Panc1 (cell line): ENCODE measurements around the gene PITRM1. TPM values are rescaled to one million over a fixed set of nuclear protein-coding genes. Genes with fewer than 3 reads are reported as not detected.
A peak's percentile ranks its signal among the peaks of the same experiment; 100 is the strongest.
"Not testable (repeated sequence)": the region's sequence is repeated elsewhere in the genome, so short reads cannot be mapped to it uniquely, and the experiment has no call there.

Experiments used
- ATAC-seq: fragments of 200-7000 bp; cut with Tn5 transposase; 2 replicates; pipeline ENCODE4 v1.9.1; 2020; ENCODE audit warnings: mild to moderate bottlenecking, moderate library complexity
- BruUV-seq: library from RNA; stranded (reverse); fragments of 400-500 nt; replicated peaks from 2 replicates; lab custom pipeline; 2021; lab: Mats Ljungman, UMichigan
- CTCF ChIA-PET: fragments of 300-600 bp; sonication (Branson Sonifier 250); formaldehyde crosslinking; loops from one replicate; lab custom pipeline; 2022; ENCODE audit warnings: antibody characterized with exemption; lab: Charles Lee
- POLR2A ChIA-PET: fragments of 300-600 bp; sonication (Branson Sonifier 250); formaldehyde crosslinking; loops from one replicate; lab custom pipeline; 2022; ENCODE audit warnings: antibody characterized with exemption; lab: Charles Lee
- DNase-seq: peaks from one replicate; pipeline ENCODE4 v3.0.0-alpha.2; 2010; ENCODE audit warnings: low read depth, low spot score
- H3K27ac ChIP-seq: 2 replicates; pipeline ENCODE4 v1.5.1; 2011; ENCODE audit warnings: mild to moderate bottlenecking, low read length, inconsistent platforms
- H3K27me3 ChIP-seq: fragments of 200-500 bp; sonication (Bioruptor generic); 2 replicates; pipeline ENCODE4 v1.6.0; 2014; ENCODE audit warnings: low read length, inconsistent platforms; ENCODE audit not compliant: control insufficient read depth, insufficient read depth
- H3K36me3 ChIP-seq: fragments of 200-500 bp; sonication (Bioruptor generic); 2 replicates; pipeline ENCODE4 v1.5.1; 2014; ENCODE audit warnings: inconsistent platforms, mild to moderate bottlenecking, low read length, moderate library complexity; ENCODE audit not compliant: control insufficient read depth, insufficient read depth
- H3K4me1 ChIP-seq: 2 replicates; pipeline ENCODE4 v1.5.1; 2011; ENCODE audit warnings: inconsistent platforms, mild to moderate bottlenecking, low read length, moderate library complexity; ENCODE audit not compliant: control insufficient read depth, insufficient read depth
- H3K4me3 ChIP-seq, 2 experiments: 2 replicates each; pipeline ENCODE4 v1.5.1; 2011 to 2012; ENCODE audit warnings: low read depth in 2 of 2, low read length in 2 of 2, mild to moderate bottlenecking in 2 of 2, inconsistent platforms in 1 of 2, moderate library complexity in 1 of 2
- H3K9me3 ChIP-seq: fragments of 200-500 bp; sonication (Bioruptor generic); 2 replicates; pipeline ENCODE4 v1.5.1; 2014; ENCODE audit warnings: low read depth, mild to moderate bottlenecking, inconsistent platforms, low read length, moderate library complexity; ENCODE audit not compliant: control insufficient read depth, insufficient read depth
- POLR2AphosphoS5 ChIP-seq: IDR thresholded peaks from 2 replicates; pipeline ENCODE4 v1.6.1; 2012; ENCODE audit warnings: mild to moderate bottlenecking, low read depth, low read length, moderate library complexity
- SIN3A ChIP-seq: IDR thresholded peaks from 2 replicates; pipeline ENCODE4 v1.6.1; 2012; ENCODE audit warnings: low read depth, mild to moderate bottlenecking, low read length, moderate library complexity, borderline replicate concordance; ENCODE audit not compliant: insufficient read depth
- TCF7L2 ChIP-seq: IDR thresholded peaks from 2 replicates; pipeline ENCODE4 v1.6.1; 2011; ENCODE audit warnings: mild to moderate bottlenecking, low read depth, low read length, inconsistent platforms
- in situ Hi-C: cut with HindIII; loops from 2 replicates; pipeline ENCODE4 v1.10.0; 2016; ENCODE audit warnings: low sequenced_read_pairs, low pct_unique_long_range_greater_than_20kb
- intact Hi-C: fragments of 100-400 bp; cut with micrococcal nuclease; formaldehyde crosslinking; loops from one replicate; pipeline ENCODE4 v1.10.0; 2022; ENCODE audit not compliant: unreplicated experiment
- total RNA-seq: library from RNA; stranded (reverse); gene quantifications from one replicate; pipeline ENCODE4 v1.2.1, GENCODE V29; 2021; ENCODE audit not compliant: unreplicated experiment
- TF ChIP-seq, protein P1 (sequence below): fragments of 450-650 bp; IDR thresholded peaks from 2 replicates; pipeline ENCODE4 v1.5.1; 2017; ENCODE audit warnings: mild to moderate bottlenecking
- TF ChIP-seq, protein P2 (sequence below), 2 experiments: IDR thresholded peaks; 2 replicates each; pipeline ENCODE4 v1.6.1; 2011 to 2012; ENCODE audit warnings: low read depth in 2 of 2, control low read depth in 1 of 2, low read length in 1 of 2, mild to moderate bottlenecking in 1 of 2, moderate library complexity in 1 of 2; ENCODE audit not compliant: insufficient read depth in 1 of 2

The PITRM1 gene
- total RNA-seq, 1 experiment from 2014 or later: 63.5 TPM

DNA sequence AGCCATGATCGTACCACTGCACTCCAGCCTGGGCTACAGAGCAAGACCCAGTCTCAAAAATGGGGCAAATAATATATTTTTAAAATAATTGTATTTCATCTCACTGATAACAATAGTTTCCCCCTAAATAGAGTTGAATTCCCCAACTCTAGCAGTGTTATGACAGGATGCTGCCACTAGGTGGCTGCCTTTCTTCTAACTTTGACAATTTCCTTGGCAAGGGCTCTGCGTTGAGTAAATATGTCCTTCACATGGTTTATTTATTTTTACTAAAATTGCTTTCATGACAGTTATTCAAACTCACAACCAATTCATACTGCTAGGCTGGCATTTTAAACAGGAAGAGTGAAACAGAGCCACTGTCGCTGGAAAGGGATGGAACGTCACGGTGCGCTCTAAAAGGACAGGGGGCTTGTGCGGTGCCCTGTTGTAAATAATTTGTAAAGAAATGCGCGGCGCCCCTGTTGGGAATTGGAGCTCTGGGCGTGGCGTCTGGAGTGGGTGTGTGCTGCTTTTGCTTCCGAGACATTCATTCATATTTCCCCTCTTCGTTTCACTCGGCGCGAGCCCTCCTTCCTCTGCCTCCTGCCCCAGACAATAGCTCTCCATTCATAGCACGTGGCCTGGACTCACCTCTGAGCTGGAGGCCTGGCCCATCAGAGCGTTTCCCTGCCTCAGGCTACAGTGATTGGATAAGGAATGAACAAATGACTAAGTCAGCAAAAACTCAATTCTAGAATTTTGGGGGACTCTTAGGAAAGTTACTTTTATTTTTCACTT lies 20.5 kb upstream of the PITRM1 start:
- DNase-seq (no peak), ATAC-seq (no peak)
- TF ChIP-seq TCF7L2: no peak
- TF ChIP-seq, protein P1, sequence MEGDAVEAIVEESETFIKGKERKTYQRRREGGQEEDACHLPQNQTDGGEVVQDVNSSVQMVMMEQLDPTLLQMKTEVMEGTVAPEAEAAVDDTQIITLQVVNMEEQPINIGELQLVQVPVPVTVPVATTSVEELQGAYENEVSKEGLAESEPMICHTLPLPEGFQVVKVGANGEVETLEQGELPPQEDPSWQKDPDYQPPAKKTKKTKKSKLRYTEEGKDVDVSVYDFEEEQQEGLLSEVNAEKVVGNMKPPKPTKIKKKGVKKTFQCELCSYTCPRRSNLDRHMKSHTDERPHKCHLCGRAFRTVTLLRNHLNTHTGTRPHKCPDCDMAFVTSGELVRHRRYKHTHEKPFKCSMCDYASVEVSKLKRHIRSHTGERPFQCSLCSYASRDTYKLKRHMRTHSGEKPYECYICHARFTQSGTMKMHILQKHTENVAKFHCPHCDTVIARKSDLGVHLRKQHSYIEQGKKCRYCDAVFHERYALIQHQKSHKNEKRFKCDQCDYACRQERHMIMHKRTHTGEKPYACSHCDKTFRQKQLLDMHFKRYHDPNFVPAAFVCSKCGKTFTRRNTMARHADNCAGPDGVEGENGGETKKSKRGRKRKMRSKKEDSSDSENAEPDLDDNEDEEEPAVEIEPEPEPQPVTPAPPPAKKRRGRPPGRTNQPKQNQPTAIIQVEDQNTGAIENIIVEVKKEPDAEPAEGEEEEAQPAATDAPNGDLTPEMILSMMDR: peak; percentile 82
- no peaks in the 10 kb centered on the region for H3K36me3 ChIP-seq
- no peak overlapping the region for H3K4me3 ChIP-seq
- in situ Hi-C loops: no loop called here
- CTCF ChIA-PET: no interaction called here
- H3K27me3 ChIP-seq: no peaks in the 10 kb centered on the region
- peak overlapping the region; percentile 17; the same call in 1 of the 2 replicates for H3K27ac ChIP-seq
- no peaks in the 10 kb centered on the region for H3K9me3 ChIP-seq
- peaks cover 11% of the 10 kb centered on the region for H3K4me1 ChIP-seq
- POLR2A ChIA-PET: no interaction called here
- intact Hi-C loops: no loop called here
- BruUV-seq: no TSS peak

DNA sequence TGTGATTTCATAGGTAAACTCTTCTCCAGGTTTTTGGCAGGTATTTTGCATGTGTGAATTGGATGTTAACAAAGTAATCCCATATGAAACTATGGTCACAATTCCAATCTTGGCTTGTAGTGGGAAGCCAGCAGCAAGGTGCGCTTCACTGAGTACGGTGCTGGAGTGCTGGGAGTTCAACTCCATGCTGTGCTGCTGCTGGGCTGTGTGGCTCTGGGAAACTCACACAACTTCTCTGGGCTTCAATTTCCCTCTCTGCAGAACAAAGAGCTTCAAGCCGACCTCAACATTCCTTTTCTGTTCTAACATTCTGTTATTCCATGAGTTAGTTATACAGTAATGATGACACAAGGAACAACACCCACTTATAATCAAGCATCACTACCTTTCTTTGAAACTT lies 18.2 kb upstream of the PITRM1 start:
- H3K9me3 ChIP-seq: no peaks in the 10 kb centered on the region
- ChIA-PET CTCF (no interaction called here), POLR2A (no interaction called here)
- intact Hi-C loops (no loop called here), in situ Hi-C loops (no loop called here)
- ATAC-seq (no peak), DNase-seq (no peak)
- no TSS peak for BruUV-seq
- H3K36me3 ChIP-seq: no peaks in the 10 kb centered on the region
- no peak overlapping the region for H3K4me3 ChIP-seq
- H3K27me3 ChIP-seq: no peaks in the 10 kb centered on the region
- TF ChIP-seq POLR2AphosphoS5 (no peak), SIN3A (no peak), TCF7L2 (no peak)
- TF ChIP-seq, protein P2, sequence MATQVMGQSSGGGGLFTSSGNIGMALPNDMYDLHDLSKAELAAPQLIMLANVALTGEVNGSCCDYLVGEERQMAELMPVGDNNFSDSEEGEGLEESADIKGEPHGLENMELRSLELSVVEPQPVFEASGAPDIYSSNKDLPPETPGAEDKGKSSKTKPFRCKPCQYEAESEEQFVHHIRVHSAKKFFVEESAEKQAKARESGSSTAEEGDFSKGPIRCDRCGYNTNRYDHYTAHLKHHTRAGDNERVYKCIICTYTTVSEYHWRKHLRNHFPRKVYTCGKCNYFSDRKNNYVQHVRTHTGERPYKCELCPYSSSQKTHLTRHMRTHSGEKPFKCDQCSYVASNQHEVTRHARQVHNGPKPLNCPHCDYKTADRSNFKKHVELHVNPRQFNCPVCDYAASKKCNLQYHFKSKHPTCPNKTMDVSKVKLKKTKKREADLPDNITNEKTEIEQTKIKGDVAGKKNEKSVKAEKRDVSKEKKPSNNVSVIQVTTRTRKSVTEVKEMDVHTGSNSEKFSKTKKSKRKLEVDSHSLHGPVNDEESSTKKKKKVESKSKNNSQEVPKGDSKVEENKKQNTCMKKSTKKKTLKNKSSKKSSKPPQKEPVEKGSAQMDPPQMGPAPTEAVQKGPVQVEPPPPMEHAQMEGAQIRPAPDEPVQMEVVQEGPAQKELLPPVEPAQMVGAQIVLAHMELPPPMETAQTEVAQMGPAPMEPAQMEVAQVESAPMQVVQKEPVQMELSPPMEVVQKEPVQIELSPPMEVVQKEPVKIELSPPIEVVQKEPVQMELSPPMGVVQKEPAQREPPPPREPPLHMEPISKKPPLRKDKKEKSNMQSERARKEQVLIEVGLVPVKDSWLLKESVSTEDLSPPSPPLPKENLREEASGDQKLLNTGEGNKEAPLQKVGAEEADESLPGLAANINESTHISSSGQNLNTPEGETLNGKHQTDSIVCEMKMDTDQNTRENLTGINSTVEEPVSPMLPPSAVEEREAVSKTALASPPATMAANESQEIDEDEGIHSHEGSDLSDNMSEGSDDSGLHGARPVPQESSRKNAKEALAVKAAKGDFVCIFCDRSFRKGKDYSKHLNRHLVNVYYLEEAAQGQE (IDR thresholded peaks at IDR 0.05; ENCODE audit: insufficient read depth in 1 of 2, low read depth in 2 of 2, low read length in 1 of 2): no peak
- TF ChIP-seq, protein P1: no peak
- H3K4me1 ChIP-seq: no peaks in the 10 kb centered on the region
- no peak overlapping the region for H3K27ac ChIP-seq

DNA sequence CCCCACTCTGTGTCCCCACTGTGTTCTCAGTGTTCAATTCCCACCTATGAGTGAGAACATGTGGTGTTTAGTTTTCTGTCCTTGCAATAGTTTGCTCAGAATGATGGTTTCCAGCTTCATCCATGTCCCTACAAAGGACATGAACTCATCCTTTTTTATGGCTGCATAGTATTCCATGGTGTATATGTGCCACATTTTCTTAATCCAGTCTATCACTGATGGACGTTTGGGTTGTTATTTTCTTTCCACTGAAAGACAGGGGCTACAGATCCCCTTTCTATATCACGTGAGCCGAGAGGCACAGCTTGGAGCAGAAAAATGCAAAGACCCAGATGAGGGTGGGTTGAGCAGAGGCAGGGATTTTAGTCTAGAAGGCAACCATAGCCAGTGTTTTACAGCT lies 14.6 kb upstream of the PITRM1 start:
- DNase-seq, BruUV-seq, intact Hi-C loops, H3K9me3 ChIP-seq, ATAC-seq, POLR2A ChIA-PET, H3K27me3 ChIP-seq, H3K27ac ChIP-seq, CTCF ChIA-PET, H3K4me3 ChIP-seq, H3K4me1 ChIP-seq, in situ Hi-C loops, H3K36me3 ChIP-seq: not testable (repeated sequence)
